HL-60 (cell line): ENCODE results near the gene UBE2J2.

Experiments used
- DNase-seq, 2 experiments: peaks; one replicate each; pipeline ENCODE4 v3.0.0-alpha.2; 2010 to 2020; ENCODE audit warnings: low read depth in 1 of 2, low spot score in 1 of 2
- H3K27ac ChIP-seq: fragments of 250-450 bp; sonication (Bioruptor Pico); replicated peaks from 2 replicates; pipeline ENCODE4 v1.5.1; 2020; ENCODE audit warnings: mild to moderate bottlenecking, moderate library complexity
- H3K27me3 ChIP-seq: fragments of 250-450 bp; sonication (Bioruptor Pico); 2 replicates; pipeline ENCODE4 v1.5.1; 2021; ENCODE audit warnings: mild to moderate bottlenecking, moderate library complexity; ENCODE audit not compliant: insufficient read depth, poor library complexity, severe bottlenecking
- H3K4me3 ChIP-seq: replicated peaks from 2 replicates; pipeline ENCODE4 v1.5.1; 2011; ENCODE audit warnings: mild to moderate bottlenecking, control low read depth, low read length; ENCODE audit not compliant: insufficient read depth
- CTCF ChIP-seq: IDR thresholded peaks from one replicate; pipeline ENCODE4 v1.5.1; 2011; ENCODE audit warnings: low read length, control low read depth, inconsistent platforms; ENCODE audit not compliant: insufficient read depth
- GABPA ChIP-seq: IDR thresholded peaks from 2 replicates; pipeline ENCODE4 v1.6.1; 2012; ENCODE audit warnings: low read depth
- POLR2AphosphoS5 ChIP-seq: IDR thresholded peaks from 2 replicates; pipeline ENCODE4 v1.6.1; 2012; ENCODE audit warnings: low read depth
- REST ChIP-seq: IDR thresholded peaks from 2 replicates; pipeline ENCODE4 v1.6.1; 2012; ENCODE audit warnings: low read depth; ENCODE audit not compliant: insufficient replicate concordance
- SPI1 ChIP-seq: IDR thresholded peaks from 2 replicates; pipeline ENCODE4 v1.6.1; 2012; ENCODE audit warnings: low read depth, mild to moderate bottlenecking, borderline replicate concordance

Gene UBE2J2

GRCh38 chr1:1245817-1246576 is 27.7 kb downstream of the UBE2J2 start:
- Histone ChIP-seq H3K27ac (no peak overlapping the region), H3K4me3 (no peak overlapping the region), H3K27me3 (peaks cover 10% of the 10 kb centered on the region)
- TF ChIP-seq CTCF (no peak), GABPA (no peak), SPI1 (no peak), REST (no peak), POLR2AphosphoS5 (no peak)
- no peak for DNase-seq

- peaks cover 10% of the 10 kb centered on the region for H3K27me3 ChIP-seq
- no peak overlapping the region for H3K4me3 ChIP-seq
- no peak for TF ChIP-seq REST
- no peak for TF ChIP-seq POLR2AphosphoS5
- H3K27ac ChIP-seq: no peak overlapping the region
- DNase-seq: no peak
Measured at GRCh38 chr1:1245178-1245816, 28.4 kb downstream of the UBE2J2 start.

GRCh38 chr1:1244192-1244811 is 29.4 kb downstream of the UBE2J2 start:
- Histone ChIP-seq H3K27ac (no peak overlapping the region), H3K27me3 (peaks cover 10% of the 10 kb centered on the region)

More at GRCh38 chr1:1244192-1244811, 29.4 kb downstream of the UBE2J2 start:
- TF ChIP-seq REST (no peak), POLR2AphosphoS5 (no peak), SPI1 (no peak), GABPA (no peak), CTCF (no peak)
- no peak for DNase-seq
- no peak overlapping the region for H3K4me3 ChIP-seq
